Mucosa of stomach (tissue), 1 donor: ENCODE measurements around the gene CSNK2B.

Source experiments
- H3K27me3 ChIP-seq: one replicate; pipeline ENCODE4 v1.7.0; 2013; ENCODE audit warnings: mild to moderate bottlenecking, low read length; ENCODE audit not compliant: control insufficient read depth, insufficient read depth
- H3K36me3 ChIP-seq: one replicate; pipeline ENCODE4 v1.7.0; 2013; ENCODE audit warnings: low read length; ENCODE audit not compliant: control insufficient read depth, insufficient read depth
- H3K4me1 ChIP-seq: one replicate; pipeline ENCODE4 v1.7.0; 2013; ENCODE audit warnings: mild to moderate bottlenecking, low read length; ENCODE audit not compliant: control insufficient read depth, insufficient read depth
- H3K4me3 ChIP-seq: one replicate; pipeline ENCODE4 v1.7.0; 2013; ENCODE audit warnings: low read length
- H3K9ac ChIP-seq: one replicate; pipeline ENCODE4 v1.7.0; 2013; ENCODE audit warnings: mild to moderate bottlenecking, low read length, moderate library complexity
- H3K9me3 ChIP-seq: one replicate; pipeline ENCODE4 v1.7.0; 2013; ENCODE audit warnings: mild to moderate bottlenecking, low read length, moderate library complexity; ENCODE audit not compliant: control insufficient read depth
- donor health status: Pancreatic carcinoma.

CSNK2B gene

GRCh38 chr6:31658983-31659648, 6.8 kb upstream of the CSNK2B start:
- Histone ChIP-seq H3K9ac (peak overlapping the region; percentile 83), H3K36me3 (peaks cover 5% of the 10 kb centered on the region), H3K9me3 (no peaks in the 10 kb centered on the region), H3K27me3 (no peaks in the 10 kb centered on the region), H3K4me3 (peak overlapping the region; percentile 83), H3K4me1 (peaks cover 35% of the 10 kb centered on the region)

GRCh38 chr6:31659649-31660380, 6.1 kb upstream of the CSNK2B start:
- Histone ChIP-seq H3K9ac (peak overlapping the region; percentile 83), H3K4me1 (peaks cover 38% of the 10 kb centered on the region), H3K36me3 (peaks cover 5% of the 10 kb centered on the region), H3K4me3 (peak overlapping the region; percentile 83), H3K9me3 (no peaks in the 10 kb centered on the region), H3K27me3 (no peaks in the 10 kb centered on the region)

- H3K4me3 ChIP-seq: peak within 1 kb of the TSS; percentile 83
- H3K36me3 ChIP-seq: peaks cover 5% of the 10 kb centered on the region
- H3K9ac ChIP-seq: peak within 1 kb of the TSS; percentile 83
- no peaks in the 10 kb centered on the region for H3K9me3 ChIP-seq
- H3K27me3 ChIP-seq: no peaks in the 10 kb centered on the region
- peaks cover 38% of the 10 kb centered on the region for H3K4me1 ChIP-seq
Observed at GRCh38 chr6:31660381-31661261, 5.3 kb upstream of the CSNK2B start, which contains the start of gene C6orf47. C6orf47 (minus strand) TSS chr6:31660778; CDS start chr6:31659947, 831 bp downstream.

- Histone ChIP-seq H3K9me3 (no peaks in the 10 kb centered on the region), H3K4me3 (no peak overlapping the region), H3K27me3 (no peaks in the 10 kb centered on the region), H3K9ac (peak overlapping the region; percentile 83), H3K36me3 (peaks cover 5% of the 10 kb centered on the region), H3K4me1 (peaks cover 41% of the 10 kb centered on the region)
Observed at GRCh38 chr6:31661262-31662123, 4.4 kb upstream of the CSNK2B start.

GRCh38 chr6:31662124-31662723, 3.7 kb upstream of the CSNK2B start:
- no peaks in the 10 kb centered on the region for H3K9me3 ChIP-seq
- H3K4me1 ChIP-seq: peaks cover 44% of the 10 kb centered on the region
- H3K4me3 ChIP-seq: no peak overlapping the region
- peaks cover 3% of the 10 kb centered on the region for H3K36me3 ChIP-seq
- H3K9ac ChIP-seq: no peak overlapping the region
- no peaks in the 10 kb centered on the region for H3K27me3 ChIP-seq

- H3K9me3 ChIP-seq: no peaks in the 10 kb centered on the region
- peaks cover 38% of the 10 kb centered on the region for H3K4me1 ChIP-seq
- H3K4me3 ChIP-seq: peak overlapping the region; percentile 83
- peaks cover 1% of the 10 kb centered on the region for H3K36me3 ChIP-seq
- H3K9ac ChIP-seq: peak overlapping the region; percentile 92
- no peaks in the 10 kb centered on the region for H3K27me3 ChIP-seq
Observed at GRCh38 chr6:31663126-31663960, 2.5 kb upstream of the CSNK2B start.

GRCh38 chr6:31663961-31664789, 1.7 kb upstream of the CSNK2B start:
- Histone ChIP-seq H3K4me1 (peaks cover 30% of the 10 kb centered on the region), H3K9me3 (no peaks in the 10 kb centered on the region), H3K9ac (peak overlapping the region; percentile 92), H3K4me3 (peak overlapping the region; percentile 83), H3K27me3 (no peaks in the 10 kb centered on the region), H3K36me3 (peaks cover 9% of the 10 kb centered on the region)

GRCh38 chr6:31664790-31665500, 935 bp upstream of the CSNK2B start, which contains the start of gene GPANK1:
GPANK1 (minus strand) TSS chr6:31664997; CDS start chr6:31664478, 519 bp downstream.
- H3K9ac ChIP-seq: peak within 1 kb of the TSS; percentile 92
- peak within 1 kb of the TSS; percentile 83 for H3K4me3 ChIP-seq
- peaks cover 24% of the 10 kb centered on the region for H3K4me1 ChIP-seq
- peaks cover 16% of the 10 kb centered on the region for H3K36me3 ChIP-seq
- no peaks in the 10 kb centered on the region for H3K9me3 ChIP-seq
- no peaks in the 10 kb centered on the region for H3K27me3 ChIP-seq

- Histone ChIP-seq H3K4me3 (peak overlapping the region; percentile 90), H3K9me3 (no peaks in the 10 kb centered on the region), H3K27me3 (no peaks in the 10 kb centered on the region), H3K4me1 (peaks cover 19% of the 10 kb centered on the region), H3K36me3 (peaks cover 21% of the 10 kb centered on the region), H3K9ac (peak overlapping the region; percentile 90)
Observed at GRCh38 chr6:31666337-31666965, 571 bp downstream of the CSNK2B start.
